ENCODE measurements around the gene TES.

DNA sequence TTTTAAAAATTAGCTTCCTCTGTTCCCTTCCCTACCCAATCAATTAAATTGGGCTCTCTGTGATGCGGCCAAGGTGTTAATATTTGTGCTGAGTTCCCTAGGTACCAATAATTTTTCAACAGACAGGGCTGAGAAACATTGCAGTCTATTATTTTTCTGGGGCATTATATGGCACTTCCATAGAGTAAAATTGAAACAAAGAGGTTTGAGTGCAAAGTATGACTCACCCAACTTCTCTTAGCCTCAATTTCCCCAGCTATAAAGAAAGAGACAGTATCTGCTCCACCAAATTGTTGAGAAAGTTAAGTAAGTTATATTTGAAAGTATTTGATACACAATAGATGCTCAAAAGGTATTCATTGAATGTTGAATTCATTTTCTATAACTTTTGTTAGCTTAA lies 74.9 kb downstream of the TES start:
- TF ChIP-seq, protein P1, sequence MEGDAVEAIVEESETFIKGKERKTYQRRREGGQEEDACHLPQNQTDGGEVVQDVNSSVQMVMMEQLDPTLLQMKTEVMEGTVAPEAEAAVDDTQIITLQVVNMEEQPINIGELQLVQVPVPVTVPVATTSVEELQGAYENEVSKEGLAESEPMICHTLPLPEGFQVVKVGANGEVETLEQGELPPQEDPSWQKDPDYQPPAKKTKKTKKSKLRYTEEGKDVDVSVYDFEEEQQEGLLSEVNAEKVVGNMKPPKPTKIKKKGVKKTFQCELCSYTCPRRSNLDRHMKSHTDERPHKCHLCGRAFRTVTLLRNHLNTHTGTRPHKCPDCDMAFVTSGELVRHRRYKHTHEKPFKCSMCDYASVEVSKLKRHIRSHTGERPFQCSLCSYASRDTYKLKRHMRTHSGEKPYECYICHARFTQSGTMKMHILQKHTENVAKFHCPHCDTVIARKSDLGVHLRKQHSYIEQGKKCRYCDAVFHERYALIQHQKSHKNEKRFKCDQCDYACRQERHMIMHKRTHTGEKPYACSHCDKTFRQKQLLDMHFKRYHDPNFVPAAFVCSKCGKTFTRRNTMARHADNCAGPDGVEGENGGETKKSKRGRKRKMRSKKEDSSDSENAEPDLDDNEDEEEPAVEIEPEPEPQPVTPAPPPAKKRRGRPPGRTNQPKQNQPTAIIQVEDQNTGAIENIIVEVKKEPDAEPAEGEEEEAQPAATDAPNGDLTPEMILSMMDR (IDR thresholded peaks at IDR 0.05), result no peak
- TF ChIP-seq POLR2AphosphoS5 (IDR thresholded peaks at IDR 0.05) (no peak), POLR2A (IDR thresholded peaks at IDR 0.05) (no peak)
